Measurements from ENCODE around the gene CEP57.

DNA sequence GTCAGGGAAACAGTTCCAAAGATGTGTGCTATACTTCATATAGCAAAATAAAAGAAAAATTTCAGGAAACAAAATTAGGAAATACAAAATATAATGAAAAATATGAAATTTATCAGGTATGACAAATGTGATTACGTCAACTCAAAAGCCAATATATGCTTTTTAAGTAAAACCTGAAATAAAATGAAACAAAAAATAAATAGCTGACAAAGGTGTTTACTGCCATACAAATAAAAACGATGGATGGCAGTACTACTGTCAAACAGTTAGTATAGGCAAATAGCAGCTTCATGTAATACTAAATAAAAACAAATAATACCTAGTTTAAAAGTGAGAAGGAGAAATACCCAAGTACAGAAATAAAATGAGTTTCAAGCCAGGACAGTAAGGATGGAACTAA is 13.7 kb downstream of the CEP57 start:
- TF ChIP-seq CTCF (conservative IDR thresholded peaks at IDR 0.05; ENCODE audit: low read length), result no peak
- no peak for TF ChIP-seq EZH2phosphoT487 (IDR thresholded peaks at IDR 0.05; ENCODE audit: borderline replicate concordance, low read depth, low read length)
